CD4-positive, alpha-beta T cell treated with Interleukin-6 for 4 hours (primary cell): ENCODE data around the gene SLC25A36.

Experiments
- DNase-seq: peaks from one replicate; pipeline ENCODE4 v3.0.0-alpha.2; 2020; ENCODE audit warnings: mixed read lengths

Gene SLC25A36

GRCh38 chr3:140941434-140942220 lies at the start of gene SLC25A36:
Gene SLC25A36, plus strand, starts transcription at chr3:140941836. Its CDS starts 219 bp downstream, at chr3:140942055.
- peak; percentile 96 for DNase-seq

GRCh38 chr3:140896997-140897396 lies 44.6 kb upstream of the SLC25A36 start:
- no peak for DNase-seq

GRCh38 chr3:140898340-140899180 lies 43.1 kb upstream of the SLC25A36 start:
- peak; percentile 21 for DNase-seq

- DNase-seq = no peak
Observed at GRCh38 chr3:140899363-140899762, 42.3 kb upstream of the SLC25A36 start.

GRCh38 chr3:140902791-140903190 lies 38.8 kb upstream of the SLC25A36 start:
- DNase-seq = no peak

GRCh38 chr3:140903196-140903595 lies 38.4 kb upstream of the SLC25A36 start:
- DNase-seq = no peak

- DNase-seq = no peak
Observed at GRCh38 chr3:140904521-140904920, 37.1 kb upstream of the SLC25A36 start.

- DNase-seq = no peak
Observed at GRCh38 chr3:140905559-140905958, 36.1 kb upstream of the SLC25A36 start.

GRCh38 chr3:140906785-140907184 lies 34.9 kb upstream of the SLC25A36 start:
- DNase-seq = no peak

- DNase-seq = no peak
Observed at GRCh38 chr3:140910860-140911259, 30.8 kb upstream of the SLC25A36 start.

GRCh38 chr3:140911822-140912221 lies 29.8 kb upstream of the SLC25A36 start:
- DNase-seq = no peak

GRCh38 chr3:140913728-140914127 lies 27.9 kb upstream of the SLC25A36 start:
- no peak for DNase-seq

- no peak for DNase-seq
Observed at GRCh38 chr3:140914384-140914945, 27.2 kb upstream of the SLC25A36 start.

GRCh38 chr3:140916603-140917002 lies 25.0 kb upstream of the SLC25A36 start:
- DNase-seq = no peak

- DNase-seq = no peak
Observed at GRCh38 chr3:140917772-140918171, 23.9 kb upstream of the SLC25A36 start.

GRCh38 chr3:140920029-140920428 lies 21.6 kb upstream of the SLC25A36 start:
- no peak for DNase-seq

GRCh38 chr3:140922634-140923033 lies 19.0 kb upstream of the SLC25A36 start:
- no peak for DNase-seq

- no peak for DNase-seq
Observed at GRCh38 chr3:140924097-140924873, 17.4 kb upstream of the SLC25A36 start.

- DNase-seq = no peak
Observed at GRCh38 chr3:140927279-140928069, 14.2 kb upstream of the SLC25A36 start.

- DNase-seq = no peak
Observed at GRCh38 chr3:140929446-140929845, 12.2 kb upstream of the SLC25A36 start.

- no peak for DNase-seq
Observed at GRCh38 chr3:140931016-140931454, 10.6 kb upstream of the SLC25A36 start.

GRCh38 chr3:140931801-140932200 lies 9.8 kb upstream of the SLC25A36 start:
- no peak for DNase-seq
